MG63 (cell line): ENCODE measurements around the gene SETDB2. TPM values are rescaled to one million over a fixed set of nuclear protein-coding genes. Genes with fewer than 3 reads are reported as not detected.

Source experiments
- DNase-seq: peaks from one replicate; pipeline ENCODE4 v3.0.0-alpha.2; 2020
- H3K27me3 ChIP-seq: fragments of 250-450 bp; sonication (Bioruptor Pico); 2 replicates; pipeline ENCODE4 v1.5.1; 2020; ENCODE audit warnings: mild to moderate bottlenecking, moderate library complexity
- H3K36me3 ChIP-seq: fragments of 250-450 bp; sonication (Bioruptor Pico); 2 replicates; pipeline ENCODE4 v1.5.1; 2020; ENCODE audit warnings: mild to moderate bottlenecking, moderate library complexity
- H3K4me3 ChIP-seq: fragments of 250-450 bp; sonication (Bioruptor Pico); 2 replicates; pipeline ENCODE4 v1.5.1; 2020; ENCODE audit warnings: mild to moderate bottlenecking, moderate library complexity
- H3K9me3 ChIP-seq: fragments of 250-450 bp; sonication (Bioruptor Pico); 2 replicates; pipeline ENCODE4 v1.5.1; 2020; ENCODE audit warnings: mild to moderate bottlenecking, moderate library complexity
- total RNA-seq: library from RNA; depleted of rRNA; stranded (reverse); fragments of >200 nt; shearing (Covaris generic); gene quantifications from 2 replicates; pipeline ENCODE4 v1.2.3, GENCODE V29; 2014; ENCODE audit warnings: low replicate concordance

The SETDB2 gene
- total RNA-seq, 1 experiment from 2014 or later = 1.6 TPM

GRCh38 chr13:49452725-49453457 is 8.8 kb downstream of the SETDB2 start:
- Histone ChIP-seq H3K9me3 (no peaks in the 10 kb centered on the region), H3K4me3 (no peak overlapping the region), H3K36me3 (no peaks in the 10 kb centered on the region; the same call in 1 of the 2 replicates), H3K27me3 (no peaks in the 10 kb centered on the region)
- DNase-seq = no peak

- no peaks in the 10 kb centered on the region; the same call in 1 of the 2 replicates for H3K36me3 ChIP-seq
- no peak for DNase-seq
- H3K9me3 ChIP-seq = no peaks in the 10 kb centered on the region
- no peak overlapping the region for H3K4me3 ChIP-seq
- no peaks in the 10 kb centered on the region for H3K27me3 ChIP-seq
Measured at GRCh38 chr13:49453465-49453864, 9.4 kb downstream of the SETDB2 start.

GRCh38 chr13:49454388-49455006 is 10.4 kb downstream of the SETDB2 start:
- no peaks in the 10 kb centered on the region for H3K27me3 ChIP-seq
- no peaks in the 10 kb centered on the region for H3K9me3 ChIP-seq
- peak overlapping the region; percentile 22 for H3K4me3 ChIP-seq
- DNase-seq = no peak
- no peaks in the 10 kb centered on the region; the same call in 1 of the 2 replicates for H3K36me3 ChIP-seq

GRCh38 chr13:49455007-49455398 is 10.9 kb downstream of the SETDB2 start:
- H3K4me3 ChIP-seq = no peak overlapping the region; the same call in 1 of the 2 replicates
- H3K36me3 ChIP-seq = no peaks in the 10 kb centered on the region
- H3K27me3 ChIP-seq = no peaks in the 10 kb centered on the region
- no peak for DNase-seq
- H3K9me3 ChIP-seq = no peaks in the 10 kb centered on the region

- Histone ChIP-seq H3K27me3 (no peaks in the 10 kb centered on the region), H3K4me3 (no peak overlapping the region), H3K36me3 (peaks cover 3% of the 10 kb centered on the region; the same call in 1 of the 2 replicates), H3K9me3 (no peaks in the 10 kb centered on the region)
- DNase-seq = no peak
Measured at GRCh38 chr13:49456156-49456555, 12.1 kb downstream of the SETDB2 start.

- DNase-seq = peak; percentile 43
- Histone ChIP-seq H3K9me3 (peaks cover 5% of the 10 kb centered on the region; the same call in 1 of the 2 replicates), H3K4me3 (no peak overlapping the region), H3K36me3 (peaks cover 12% of the 10 kb centered on the region), H3K27me3 (no peaks in the 10 kb centered on the region)
Measured at GRCh38 chr13:49457221-49457620, 13.1 kb downstream of the SETDB2 start.

GRCh38 chr13:49459580-49459979 is 15.5 kb downstream of the SETDB2 start:
- Histone ChIP-seq H3K9me3 (peaks cover 8% of the 10 kb centered on the region; the same call in 1 of the 2 replicates), H3K4me3 (no peak overlapping the region), H3K36me3 (peaks cover 23% of the 10 kb centered on the region), H3K27me3 (no peaks in the 10 kb centered on the region)
- DNase-seq = no peak

- no peaks in the 10 kb centered on the region for H3K27me3 ChIP-seq
- no peak for DNase-seq
- H3K4me3 ChIP-seq = no peak overlapping the region
- peaks cover 23% of the 10 kb centered on the region for H3K36me3 ChIP-seq
- peaks cover 8% of the 10 kb centered on the region; the same call in 1 of the 2 replicates for H3K9me3 ChIP-seq
Measured at GRCh38 chr13:49464085-49464484, 20.0 kb downstream of the SETDB2 start.

- no peak for DNase-seq
- Histone ChIP-seq H3K9me3 (peaks cover 8% of the 10 kb centered on the region; the same call in 1 of the 2 replicates), H3K36me3 (peaks cover 23% of the 10 kb centered on the region), H3K27me3 (no peaks in the 10 kb centered on the region), H3K4me3 (no peak overlapping the region)
Measured at GRCh38 chr13:49464621-49465325, 20.7 kb downstream of the SETDB2 start.

- Histone ChIP-seq H3K9me3 (peaks cover 8% of the 10 kb centered on the region; the same call in 1 of the 2 replicates), H3K27me3 (no peaks in the 10 kb centered on the region), H3K4me3 (no peak overlapping the region), H3K36me3 (peaks cover 20% of the 10 kb centered on the region)
- no peak for DNase-seq
Measured at GRCh38 chr13:49466292-49466838, 22.3 kb downstream of the SETDB2 start.

- no peaks in the 10 kb centered on the region; the same call in 1 of the 2 replicates for H3K36me3 ChIP-seq
- DNase-seq = peak; percentile 54
- H3K4me3 ChIP-seq = no peak overlapping the region
- no peaks in the 10 kb centered on the region for H3K9me3 ChIP-seq
- H3K27me3 ChIP-seq = no peaks in the 10 kb centered on the region
Measured at GRCh38 chr13:49472186-49472585, 28.1 kb downstream of the SETDB2 start.

- H3K4me3 ChIP-seq = no peak overlapping the region
- no peaks in the 10 kb centered on the region for H3K27me3 ChIP-seq
- DNase-seq = no peak
- peaks cover 9% of the 10 kb centered on the region; the same call in 1 of the 2 replicates for H3K36me3 ChIP-seq
- H3K9me3 ChIP-seq = no peaks in the 10 kb centered on the region
Measured at GRCh38 chr13:49476529-49476928, 32.5 kb downstream of the SETDB2 start.

- Histone ChIP-seq H3K27me3 (no peaks in the 10 kb centered on the region), H3K4me3 (no peak overlapping the region), H3K36me3 (peaks cover 11% of the 10 kb centered on the region), H3K9me3 (no peaks in the 10 kb centered on the region)
- DNase-seq = no peak
Measured at GRCh38 chr13:49481788-49482187, 37.7 kb downstream of the SETDB2 start.

- Histone ChIP-seq H3K9me3 (no peaks in the 10 kb centered on the region), H3K4me3 (no peak overlapping the region), H3K27me3 (no peaks in the 10 kb centered on the region), H3K36me3 (0 out of 2 replicates have a peak, but pooled peaks cover 2% of the 10 kb centered on the region)
- no peak for DNase-seq
Measured at GRCh38 chr13:49488563-49488962, 44.5 kb downstream of the SETDB2 start.

- no peak for DNase-seq
- Histone ChIP-seq H3K9me3 (no peaks in the 10 kb centered on the region), H3K27me3 (no peaks in the 10 kb centered on the region), H3K36me3 (no peaks in the 10 kb centered on the region), H3K4me3 (peak overlapping the region; percentile 61)
Measured at GRCh38 chr13:49494645-49495044, 50.6 kb downstream of the SETDB2 start.

- H3K9me3 ChIP-seq = no peaks in the 10 kb centered on the region
- H3K4me3 ChIP-seq = peak within 1 kb of the TSS; percentile 61
- DNase-seq = peak; percentile 80
- H3K27me3 ChIP-seq = no peaks in the 10 kb centered on the region
- H3K36me3 ChIP-seq = no peaks in the 10 kb centered on the region
Measured at GRCh38 chr13:49495783-49496762, 52.0 kb downstream of the SETDB2 start, which contains the start of gene PHF11. Gene PHF11 (plus strand): TSS chr13:49495953. CDS start chr13:49496002, 49 bp downstream.
